ENCODE data around the gene CDC5L. TPM values are rescaled to one million over a fixed set of nuclear protein-coding genes. Genes with fewer than 3 reads are reported as not detected.
A peak's percentile ranks its signal among the peaks of the same experiment; 100 is the strongest.

CDC5L gene
- total RNA-seq, 1 donor from 2014 or later = 19.0 TPM

GRCh38 chr6:44432227-44432626, 44.7 kb downstream of the CDC5L start:
- no peak for TF ChIP-seq CTCF (IDR thresholded peaks at IDR 0.05)
- Mint-ChIP-seq H3K36me3 (ENCODE audit: low read depth) (peaks cover 1% of the 10 kb centered on the region), H3K9me3 (ENCODE audit: low read depth) (no peaks in the 10 kb centered on the region), H3K27ac (ENCODE audit: unreplicated experiment) (peak overlapping the region; percentile 9), H3K4me3 (ENCODE audit: unreplicated experiment) (no peak overlapping the region), H3K27me3 (ENCODE audit: low read depth) (no peaks in the 10 kb centered on the region), H3K4me1 (ENCODE audit: low read depth) (peaks cover 46% of the 10 kb centered on the region)
- no peak for DNase-seq (ENCODE audit: low spot score)

- Mint-ChIP-seq H3K4me3 (ENCODE audit: unreplicated experiment) (no peak overlapping the region), H3K27me3 (ENCODE audit: low read depth) (no peaks in the 10 kb centered on the region), H3K36me3 (ENCODE audit: low read depth) (peaks cover 1% of the 10 kb centered on the region), H3K27ac (ENCODE audit: unreplicated experiment) (peak overlapping the region; percentile 9), H3K4me1 (ENCODE audit: low read depth) (peaks cover 46% of the 10 kb centered on the region), H3K9me3 (ENCODE audit: low read depth) (no peaks in the 10 kb centered on the region)
- TF ChIP-seq CTCF (IDR thresholded peaks at IDR 0.05) = no peak
- DNase-seq (ENCODE audit: low spot score) = no peak
These were observed 45.2 kb downstream of the CDC5L start for GRCh38 chr6:44432726-44433125.

GRCh38 chr6:44435500-44435899, 48.0 kb downstream of the CDC5L start:
- no peaks in the 10 kb centered on the region for H3K27me3 Mint-ChIP-seq (ENCODE audit: low read depth)
- no peak overlapping the region for H3K27ac Mint-ChIP-seq (ENCODE audit: unreplicated experiment)
- TF ChIP-seq CTCF (IDR thresholded peaks at IDR 0.05) = no peak
- H3K4me3 Mint-ChIP-seq (ENCODE audit: unreplicated experiment) = no peak overlapping the region
- H3K4me1 Mint-ChIP-seq (ENCODE audit: low read depth) = peaks cover 47% of the 10 kb centered on the region
- H3K36me3 Mint-ChIP-seq (ENCODE audit: low read depth) = peaks cover 1% of the 10 kb centered on the region
- H3K9me3 Mint-ChIP-seq (ENCODE audit: low read depth) = no peaks in the 10 kb centered on the region
- no peak for DNase-seq (ENCODE audit: low spot score)

- H3K36me3 Mint-ChIP-seq (ENCODE audit: low read depth) = peaks cover 14% of the 10 kb centered on the region
- peaks cover 23% of the 10 kb centered on the region for H3K4me1 Mint-ChIP-seq (ENCODE audit: low read depth)
- peaks cover 13% of the 10 kb centered on the region for H3K9me3 Mint-ChIP-seq (ENCODE audit: low read depth)
- TF ChIP-seq CTCF (IDR thresholded peaks at IDR 0.05) = no peak
- no peak for DNase-seq (ENCODE audit: low spot score)
- no peaks in the 10 kb centered on the region for H3K27me3 Mint-ChIP-seq (ENCODE audit: low read depth)
- H3K27ac Mint-ChIP-seq (ENCODE audit: unreplicated experiment) = no peak overlapping the region
- no peak overlapping the region for H3K4me3 Mint-ChIP-seq (ENCODE audit: unreplicated experiment)
These were observed 51.3 kb downstream of the CDC5L start for GRCh38 chr6:44438827-44439226.

- H3K4me1 Mint-ChIP-seq (ENCODE audit: low read depth) = peaks cover 18% of the 10 kb centered on the region
- peaks cover 17% of the 10 kb centered on the region for H3K36me3 Mint-ChIP-seq (ENCODE audit: low read depth)
- peak overlapping the region; percentile 42 for H3K27ac Mint-ChIP-seq (ENCODE audit: unreplicated experiment)
- no peaks in the 10 kb centered on the region for H3K27me3 Mint-ChIP-seq (ENCODE audit: low read depth)
- TF ChIP-seq CTCF (IDR thresholded peaks at IDR 0.05) = no peak
- DNase-seq (ENCODE audit: low spot score) = no peak
- H3K9me3 Mint-ChIP-seq (ENCODE audit: low read depth) = peaks cover 13% of the 10 kb centered on the region
- H3K4me3 Mint-ChIP-seq (ENCODE audit: unreplicated experiment) = no peak overlapping the region
These were observed 52.0 kb downstream of the CDC5L start for GRCh38 chr6:44439270-44440045.
